Epithelial cell of proximal tubule (primary cell): ENCODE data around the gene UNC45A. TPM values are rescaled to one million over a fixed set of nuclear protein-coding genes. Genes with fewer than 3 reads are reported as not detected.

Source experiments
- DNase-seq: peaks from one replicate; pipeline ENCODE4 v3.0.0-alpha.2; 2011; ENCODE audit warnings: low read depth
- H3K4me3 ChIP-seq: 2 replicates; pipeline ENCODE4 v1.5.1; 2011; ENCODE audit warnings: low read depth, mild to moderate bottlenecking, low read length
- total RNA-seq: library from RNA; depleted of rRNA; stranded (reverse); fragments of >200 nt; gene quantifications from 2 replicates; pipeline ENCODE4 v1.2.3, GENCODE V29; 2015
- TF ChIP-seq, protein P1 (sequence below): conservative IDR thresholded peaks from 2 replicates; pipeline ENCODE4 v1.5.1; 2012; ENCODE audit warnings: low read depth, mild to moderate bottlenecking, low read length

Gene UNC45A
- total RNA-seq, 1 donor from 2014 or later: 30.8 TPM

DNA sequence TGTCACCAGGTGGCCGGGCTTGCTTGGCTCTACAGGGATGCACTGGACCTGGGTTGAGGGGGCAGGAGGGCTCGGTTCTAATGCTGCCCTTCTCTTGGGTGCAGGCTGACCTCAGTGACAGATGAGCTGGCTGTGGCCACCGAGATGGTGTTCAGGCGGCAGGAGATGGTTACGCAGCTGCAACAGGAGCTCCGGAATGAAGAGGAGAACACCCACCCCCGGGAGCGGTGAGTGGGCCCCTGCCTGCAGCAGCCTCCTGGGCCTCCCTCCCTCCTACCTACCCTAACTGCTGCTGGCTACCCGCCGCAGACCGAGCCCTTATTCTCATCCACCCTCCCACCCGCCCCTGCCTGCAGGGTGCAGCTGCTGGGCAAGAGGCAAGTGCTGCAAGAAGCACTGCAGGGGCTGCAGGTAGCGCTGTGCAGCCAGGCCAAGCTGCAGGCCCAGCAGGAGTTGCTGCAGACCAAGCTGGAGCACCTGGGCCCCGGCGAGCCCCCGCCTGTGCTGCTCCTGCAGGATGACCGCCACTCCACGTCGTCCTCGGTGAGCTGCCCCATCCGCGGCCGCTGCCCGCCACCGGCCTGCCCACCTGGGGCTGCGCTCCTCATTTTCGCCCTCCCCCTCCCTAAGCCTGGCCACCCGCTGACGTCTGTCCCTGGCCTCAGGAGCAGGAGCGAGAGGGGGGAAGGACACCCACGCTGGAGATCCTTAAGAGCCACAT, 45.2 kb upstream of the UNC45A start:
- TF ChIP-seq, protein P1, sequence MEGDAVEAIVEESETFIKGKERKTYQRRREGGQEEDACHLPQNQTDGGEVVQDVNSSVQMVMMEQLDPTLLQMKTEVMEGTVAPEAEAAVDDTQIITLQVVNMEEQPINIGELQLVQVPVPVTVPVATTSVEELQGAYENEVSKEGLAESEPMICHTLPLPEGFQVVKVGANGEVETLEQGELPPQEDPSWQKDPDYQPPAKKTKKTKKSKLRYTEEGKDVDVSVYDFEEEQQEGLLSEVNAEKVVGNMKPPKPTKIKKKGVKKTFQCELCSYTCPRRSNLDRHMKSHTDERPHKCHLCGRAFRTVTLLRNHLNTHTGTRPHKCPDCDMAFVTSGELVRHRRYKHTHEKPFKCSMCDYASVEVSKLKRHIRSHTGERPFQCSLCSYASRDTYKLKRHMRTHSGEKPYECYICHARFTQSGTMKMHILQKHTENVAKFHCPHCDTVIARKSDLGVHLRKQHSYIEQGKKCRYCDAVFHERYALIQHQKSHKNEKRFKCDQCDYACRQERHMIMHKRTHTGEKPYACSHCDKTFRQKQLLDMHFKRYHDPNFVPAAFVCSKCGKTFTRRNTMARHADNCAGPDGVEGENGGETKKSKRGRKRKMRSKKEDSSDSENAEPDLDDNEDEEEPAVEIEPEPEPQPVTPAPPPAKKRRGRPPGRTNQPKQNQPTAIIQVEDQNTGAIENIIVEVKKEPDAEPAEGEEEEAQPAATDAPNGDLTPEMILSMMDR: no peak
- no peak overlapping the region for H3K4me3 ChIP-seq
- no peak for DNase-seq

DNA sequence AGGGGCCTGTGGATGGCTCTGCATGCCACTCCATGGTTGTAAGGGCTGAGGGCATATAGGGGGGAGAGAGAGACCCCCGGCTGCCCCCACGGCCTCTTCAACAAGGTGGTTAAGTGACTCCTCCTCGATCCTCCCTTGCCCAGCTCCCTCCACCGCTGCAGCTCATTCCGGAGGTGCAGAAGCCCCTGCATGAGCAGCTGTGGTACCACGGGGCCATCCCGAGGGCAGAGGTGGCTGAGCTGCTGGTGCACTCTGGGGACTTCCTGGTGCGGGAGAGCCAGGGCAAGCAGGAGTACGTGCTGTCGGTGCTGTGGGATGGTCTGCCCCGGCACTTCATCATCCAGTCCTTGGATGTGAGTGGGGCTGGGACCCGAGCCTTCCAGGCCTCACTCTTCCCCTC, 44.2 kb upstream of the UNC45A start:
- DNase-seq: no peak
- no peak overlapping the region for H3K4me3 ChIP-seq
- TF ChIP-seq, protein P1: no peak

DNA sequence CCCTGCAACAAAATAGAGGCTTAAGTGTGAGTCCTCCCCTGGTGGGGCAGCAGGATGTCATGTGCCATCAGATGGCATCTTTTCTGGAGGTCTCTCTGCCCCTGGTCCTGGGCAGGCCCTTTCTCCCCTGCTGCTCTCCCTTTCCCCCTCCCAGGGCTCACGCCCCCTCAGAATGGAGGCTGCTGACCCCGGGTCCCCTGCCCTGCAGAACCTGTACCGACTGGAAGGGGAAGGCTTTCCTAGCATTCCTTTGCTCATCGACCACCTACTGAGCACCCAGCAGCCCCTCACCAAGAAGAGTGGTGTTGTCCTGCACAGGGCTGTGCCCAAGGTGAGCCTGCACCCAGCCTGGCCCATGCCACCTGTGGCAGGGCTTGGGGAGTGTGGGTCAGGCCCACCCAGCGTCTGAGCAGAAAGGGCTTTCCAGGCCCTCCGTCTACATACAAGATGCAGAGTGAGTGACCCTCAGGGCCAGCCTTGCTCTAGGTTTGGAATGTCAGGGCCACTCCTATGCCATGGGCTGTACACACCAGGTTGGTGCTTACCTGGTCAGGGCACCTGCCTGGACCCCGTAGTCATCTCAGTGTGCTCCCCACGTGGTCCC, 43.6 kb upstream of the UNC45A start:
- DNase-seq: no peak
- TF ChIP-seq, protein P1: no peak
- H3K4me3 ChIP-seq: no peak overlapping the region

DNA sequence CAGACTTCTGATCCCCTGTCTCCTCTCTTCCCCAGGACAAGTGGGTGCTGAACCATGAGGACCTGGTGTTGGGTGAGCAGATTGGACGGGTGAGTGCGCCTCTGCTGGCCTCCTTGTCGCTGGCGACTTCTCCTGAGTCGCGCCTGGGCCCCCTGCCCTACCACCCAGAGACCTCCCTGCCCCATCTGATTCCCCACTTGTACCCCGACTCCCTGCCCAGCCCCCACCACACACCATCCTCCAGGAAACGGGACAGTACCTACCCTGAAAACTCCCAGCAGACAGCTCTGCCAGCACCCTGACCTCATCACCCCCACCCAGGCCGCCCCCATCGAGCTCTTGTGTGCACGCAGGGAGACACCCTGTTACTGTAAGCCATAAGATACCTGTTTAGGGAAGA, 43.1 kb upstream of the UNC45A start:
- H3K4me3 ChIP-seq: no peak overlapping the region
- TF ChIP-seq, protein P1: no peak
- DNase-seq: no peak

DNA sequence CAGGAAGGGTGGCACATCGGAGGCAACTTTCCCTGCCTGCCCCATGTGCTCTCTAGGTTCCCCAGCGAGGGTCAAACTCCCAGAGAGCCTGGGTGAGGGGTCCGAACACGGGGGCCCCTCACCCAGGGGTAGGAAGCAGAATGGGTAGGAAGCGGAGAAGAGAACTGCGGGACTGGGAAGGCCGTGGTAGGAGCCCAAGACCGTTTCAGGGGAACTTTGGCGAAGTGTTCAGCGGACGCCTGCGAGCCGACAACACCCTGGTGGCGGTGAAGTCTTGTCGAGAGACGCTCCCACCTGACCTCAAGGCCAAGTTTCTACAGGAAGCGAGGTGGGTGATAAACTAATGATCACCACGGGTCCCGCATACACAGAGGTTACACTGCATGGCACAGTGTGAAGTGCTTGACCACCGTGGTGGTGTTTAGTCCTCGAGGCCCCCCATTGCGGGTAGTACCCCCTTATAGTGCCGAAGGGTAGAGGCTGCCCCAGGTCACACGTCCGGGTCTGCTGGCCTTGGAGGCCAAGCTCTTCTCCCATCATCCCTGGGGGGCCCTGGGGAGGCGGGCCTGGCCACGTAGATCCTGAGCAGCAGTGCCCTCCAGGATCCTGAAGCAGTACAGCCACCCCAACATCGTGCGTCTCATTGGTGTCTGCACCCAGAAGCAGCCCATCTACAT, 42.4 kb upstream of the UNC45A start:
- TF ChIP-seq, protein P1: no peak
- no peak overlapping the region for H3K4me3 ChIP-seq
- DNase-seq: no peak

DNA sequence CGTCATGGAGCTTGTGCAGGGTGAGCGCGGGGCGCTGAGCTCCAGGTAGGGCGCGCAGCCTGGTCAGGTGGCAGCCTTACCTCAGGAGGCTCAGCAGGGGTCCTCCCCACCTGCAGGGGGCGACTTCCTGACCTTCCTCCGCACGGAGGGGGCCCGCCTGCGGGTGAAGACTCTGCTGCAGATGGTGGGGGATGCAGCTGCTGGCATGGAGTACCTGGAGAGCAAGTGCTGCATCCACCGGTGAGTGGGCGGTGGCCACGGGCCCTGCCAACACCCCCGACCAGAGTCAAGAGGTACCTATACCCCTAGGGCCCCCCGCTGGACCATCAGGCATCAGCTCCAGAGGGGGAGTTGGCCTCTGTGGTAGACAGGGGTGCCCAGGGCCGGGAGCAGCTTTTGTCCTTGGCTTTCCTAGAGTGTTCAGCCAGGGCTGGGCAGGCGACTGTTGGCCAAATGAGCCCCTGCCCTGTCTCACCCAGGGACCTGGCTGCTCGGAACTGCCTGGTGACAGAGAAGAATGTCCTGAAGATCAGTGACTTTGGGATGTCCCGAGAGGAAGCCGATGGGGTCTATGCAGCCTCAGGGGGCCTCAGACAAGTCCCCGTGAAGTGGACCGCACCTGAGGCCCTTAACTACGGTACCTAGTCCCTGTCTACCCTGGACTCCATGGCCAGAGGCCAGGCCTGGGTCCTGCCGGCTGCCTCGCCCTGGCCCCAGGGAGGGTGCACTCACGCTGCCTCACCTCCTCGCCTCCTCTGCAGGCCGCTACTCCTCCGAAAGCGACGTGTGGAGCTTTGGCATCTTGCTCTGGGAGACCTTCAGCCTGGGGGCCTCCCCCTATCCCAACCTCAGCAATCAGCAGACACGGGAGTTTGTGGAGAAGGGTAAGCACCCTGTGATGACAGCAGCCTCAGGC, 41.7 kb upstream of the UNC45A start:
- no peak for DNase-seq
- TF ChIP-seq, protein P1: peak; percentile 7
- no peak overlapping the region for H3K4me3 ChIP-seq
